Measurements from ENCODE around the gene FRMPD4. TPM values are rescaled to one million over a fixed set of nuclear protein-coding genes. Genes with fewer than 3 reads are reported as not detected.

Gene FRMPD4
- total RNA-seq, 1 experiment from 2014 or later, result not detected

GRCh38 chrX:12332786-12333347 is 194.6 kb downstream of the FRMPD4 start:
- no peak for DNase-seq
- Mint-ChIP-seq H3K27ac (ENCODE audit: unreplicated experiment) (no peak overlapping the region), H3K4me1 (ENCODE audit: low read depth, unreplicated experiment) (no peaks in the 10 kb centered on the region), H3K9me3 (ENCODE audit: unreplicated experiment) (no peaks in the 10 kb centered on the region), H3K36me3 (ENCODE audit: insufficient read depth, unreplicated experiment) (no peaks in the 10 kb centered on the region), H3K27me3 (ENCODE audit: insufficient read depth, unreplicated experiment) (peaks cover 10% of the 10 kb centered on the region), H3K4me3 (ENCODE audit: unreplicated experiment) (no peak overlapping the region)
- ChIA-PET POLR2A (no interaction called here), CTCF (no interaction called here)
- Histone ChIP-seq H3K4me1 (no peaks in the 10 kb centered on the region), H3K4me3 (ENCODE audit: low read depth, low read length) (no peak overlapping the region), H3K9me3 (no peaks in the 10 kb centered on the region), H3K36me3 (ENCODE audit: control insufficient read depth, insufficient read depth, low read length) (no peaks in the 10 kb centered on the region), H3K27me3 (replicated peaks; ENCODE audit: control insufficient read depth, insufficient read depth, low read length) (no peaks in the 10 kb centered on the region)
- TF ChIP-seq, protein P1, sequence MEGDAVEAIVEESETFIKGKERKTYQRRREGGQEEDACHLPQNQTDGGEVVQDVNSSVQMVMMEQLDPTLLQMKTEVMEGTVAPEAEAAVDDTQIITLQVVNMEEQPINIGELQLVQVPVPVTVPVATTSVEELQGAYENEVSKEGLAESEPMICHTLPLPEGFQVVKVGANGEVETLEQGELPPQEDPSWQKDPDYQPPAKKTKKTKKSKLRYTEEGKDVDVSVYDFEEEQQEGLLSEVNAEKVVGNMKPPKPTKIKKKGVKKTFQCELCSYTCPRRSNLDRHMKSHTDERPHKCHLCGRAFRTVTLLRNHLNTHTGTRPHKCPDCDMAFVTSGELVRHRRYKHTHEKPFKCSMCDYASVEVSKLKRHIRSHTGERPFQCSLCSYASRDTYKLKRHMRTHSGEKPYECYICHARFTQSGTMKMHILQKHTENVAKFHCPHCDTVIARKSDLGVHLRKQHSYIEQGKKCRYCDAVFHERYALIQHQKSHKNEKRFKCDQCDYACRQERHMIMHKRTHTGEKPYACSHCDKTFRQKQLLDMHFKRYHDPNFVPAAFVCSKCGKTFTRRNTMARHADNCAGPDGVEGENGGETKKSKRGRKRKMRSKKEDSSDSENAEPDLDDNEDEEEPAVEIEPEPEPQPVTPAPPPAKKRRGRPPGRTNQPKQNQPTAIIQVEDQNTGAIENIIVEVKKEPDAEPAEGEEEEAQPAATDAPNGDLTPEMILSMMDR (IDR thresholded peaks at IDR 0.05; ENCODE audit: insufficient read depth in 1 of 2, low read depth in 1 of 2, low read length in 1 of 2, severe bottlenecking in 1 of 2, unreplicated experiment in 1 of 2), result no peak
- BruUV-seq (replicated peaks), result no TSS peak
- intact Hi-C loops (cut with micrococcal nuclease; ENCODE audit: unreplicated experiment), result no loop called here

DNA sequence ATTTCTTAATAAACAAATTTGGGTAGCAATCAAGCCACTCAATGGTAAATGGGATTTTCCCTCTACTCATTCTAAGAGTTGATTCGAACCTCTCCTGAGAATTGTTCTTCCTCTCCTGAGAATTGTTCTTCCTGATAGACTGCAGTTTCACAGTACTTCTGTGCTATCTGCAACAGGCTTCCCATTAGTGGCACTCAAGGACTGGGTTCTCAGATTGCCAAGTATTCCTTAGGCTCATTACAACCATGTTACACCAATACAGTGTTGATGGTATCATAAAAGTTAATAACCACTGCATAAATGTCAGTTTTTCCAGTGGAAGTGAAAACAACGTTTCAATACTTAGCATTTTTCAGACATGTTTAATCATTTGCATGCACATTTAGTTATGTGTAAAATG is 201.6 kb downstream of the FRMPD4 start:
- H3K9me3 ChIP-seq, result no peaks in the 10 kb centered on the region
- CTCF ChIA-PET, result no interaction called here
- Mint-ChIP-seq H3K27ac (ENCODE audit: unreplicated experiment) (no peak overlapping the region), H3K36me3 (ENCODE audit: insufficient read depth, unreplicated experiment) (no peaks in the 10 kb centered on the region), H3K4me3 (ENCODE audit: unreplicated experiment) (no peak overlapping the region), H3K4me1 (ENCODE audit: low read depth, unreplicated experiment) (no peaks in the 10 kb centered on the region), H3K9me3 (ENCODE audit: unreplicated experiment) (no peaks in the 10 kb centered on the region), H3K27me3 (ENCODE audit: insufficient read depth, unreplicated experiment) (peaks cover 16% of the 10 kb centered on the region)
- DNase-seq, result no peak
- no TSS peak for BruUV-seq (replicated peaks)
- TF ChIP-seq, protein P1 (IDR thresholded peaks at IDR 0.05; ENCODE audit: insufficient read depth in 1 of 2, low read depth in 1 of 2, low read length in 1 of 2, severe bottlenecking in 1 of 2, unreplicated experiment in 1 of 2), result no peak
- POLR2A ChIA-PET, result no interaction called here
- no peaks in the 10 kb centered on the region for H3K27me3 ChIP-seq (replicated peaks; ENCODE audit: control insufficient read depth, insufficient read depth, low read length)
- no peaks in the 10 kb centered on the region for H3K4me1 ChIP-seq
- no peaks in the 10 kb centered on the region for H3K36me3 ChIP-seq (ENCODE audit: control insufficient read depth, insufficient read depth, low read length)
- no peak overlapping the region for H3K4me3 ChIP-seq (ENCODE audit: low read depth, low read length)
- intact Hi-C loops (cut with micrococcal nuclease; ENCODE audit: unreplicated experiment), result no loop called here

- no TSS peak for BruUV-seq (replicated peaks)
These were observed 206.7 kb downstream of the FRMPD4 start for GRCh38 chrX:12344954-12345353.

More at GRCh38 chrX:12344954-12345353, 206.7 kb downstream of the FRMPD4 start:
- H3K27me3 Mint-ChIP-seq (ENCODE audit: insufficient read depth, unreplicated experiment), result peaks cover 6% of the 10 kb centered on the region
- intact Hi-C loops (cut with micrococcal nuclease; ENCODE audit: unreplicated experiment), result no loop called here
- no peaks in the 10 kb centered on the region for H3K4me1 Mint-ChIP-seq (ENCODE audit: low read depth, unreplicated experiment)
- POLR2A ChIA-PET, result no interaction called here
- Histone ChIP-seq H3K27me3 (replicated peaks; ENCODE audit: control insufficient read depth, insufficient read depth, low read length) (no peaks in the 10 kb centered on the region), H3K4me1 (no peaks in the 10 kb centered on the region), H3K36me3 (ENCODE audit: control insufficient read depth, insufficient read depth, low read length) (no peaks in the 10 kb centered on the region), H3K9me3 (no peaks in the 10 kb centered on the region), H3K4me3 (ENCODE audit: low read depth, low read length) (no peak overlapping the region)
- TF ChIP-seq, protein P1 (IDR thresholded peaks at IDR 0.05; ENCODE audit: insufficient read depth in 1 of 2, low read depth in 1 of 2, low read length in 1 of 2, severe bottlenecking in 1 of 2, unreplicated experiment in 1 of 2), result no peak
- no peak overlapping the region for H3K4me3 Mint-ChIP-seq (ENCODE audit: unreplicated experiment)
- no peaks in the 10 kb centered on the region for H3K36me3 Mint-ChIP-seq (ENCODE audit: insufficient read depth, unreplicated experiment)
- CTCF ChIA-PET, result no interaction called here
- no peaks in the 10 kb centered on the region for H3K9me3 Mint-ChIP-seq (ENCODE audit: unreplicated experiment)
- H3K27ac Mint-ChIP-seq (ENCODE audit: unreplicated experiment), result no peak overlapping the region
- DNase-seq, result no peak
